Rectal smooth muscle tissue (tissue), 1 donor: ENCODE results near the gene SHOC2.

Source experiments
- H3K27ac ChIP-seq: one replicate; pipeline ENCODE4 v1.7.0; 2013; ENCODE audit warnings: low read depth, low read length, inconsistent platforms
- H3K27me3 ChIP-seq: one replicate; pipeline ENCODE4 v1.7.0; 2013; ENCODE audit warnings: low read length; ENCODE audit not compliant: control insufficient read depth, insufficient read depth
- H3K36me3 ChIP-seq: one replicate; pipeline ENCODE4 v1.7.0; 2013; ENCODE audit warnings: low read length; ENCODE audit not compliant: control insufficient read depth, insufficient read depth
- H3K4me1 ChIP-seq: one replicate; pipeline ENCODE4 v1.7.0; 2013; ENCODE audit warnings: low read length; ENCODE audit not compliant: control insufficient read depth, insufficient read depth
- H3K4me3 ChIP-seq: one replicate; pipeline ENCODE4 v1.7.0; 2013; ENCODE audit warnings: low read length
- H3K9ac ChIP-seq: one replicate; pipeline ENCODE4 v1.7.0; 2013; ENCODE audit warnings: low read length

SHOC2 gene

GRCh38 chr10:110919349-110919931 is at the start of gene SHOC2:
TSS of gene SHOC2 (plus strand) at chr10:110919604. CDS start at chr10:110964359, 44,755 bp downstream.
- Histone ChIP-seq H3K4me3 (peak within 1 kb of the TSS; percentile 97), H3K27me3 (no peaks in the 10 kb centered on the region), H3K9ac (peak within 1 kb of the TSS; percentile 95), H3K27ac (peak within 1 kb of the TSS; percentile 99), H3K36me3 (no peaks in the 10 kb centered on the region), H3K4me1 (peaks cover 17% of the 10 kb centered on the region)

DNA sequence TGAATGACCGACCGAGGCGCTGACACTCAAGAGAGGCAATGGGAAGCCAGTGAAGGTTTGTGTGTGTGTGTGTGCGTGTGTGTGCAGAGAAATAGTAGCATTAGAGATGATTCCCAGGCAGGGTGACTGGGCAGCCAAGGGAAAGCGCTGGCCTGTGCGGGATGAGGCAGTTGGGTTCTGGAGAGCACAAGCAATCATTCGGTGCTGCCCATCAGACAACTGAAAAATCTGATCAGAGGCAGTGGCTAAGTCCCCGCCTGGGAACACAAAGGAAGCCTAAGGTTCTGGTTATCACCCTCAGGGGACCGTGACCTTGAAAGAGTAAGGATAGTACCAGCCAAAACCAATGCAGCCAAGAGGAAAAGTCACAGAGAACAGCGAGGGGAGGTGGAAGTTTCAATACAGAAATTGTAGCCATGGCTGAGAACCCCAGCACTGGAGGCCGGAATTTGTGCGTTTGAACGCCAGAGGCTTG is 48.5 kb upstream of the SHOC2 start:
- Histone ChIP-seq H3K4me1 (peaks cover 12% of the 10 kb centered on the region), H3K27me3 (no peaks in the 10 kb centered on the region), H3K27ac (peak overlapping the region; percentile 97), H3K36me3 (no peaks in the 10 kb centered on the region), H3K9ac (peak overlapping the region; percentile 94), H3K4me3 (peak overlapping the region; percentile 68)

- peaks cover 14% of the 10 kb centered on the region for H3K4me1 ChIP-seq
- H3K36me3 ChIP-seq, result no peaks in the 10 kb centered on the region
- peak within 1 kb of the TSS; percentile 94 for H3K9ac ChIP-seq
- H3K27me3 ChIP-seq, result no peaks in the 10 kb centered on the region
- H3K27ac ChIP-seq, result peak within 1 kb of the TSS; percentile 97
- peak within 1 kb of the TSS; percentile 68 for H3K4me3 ChIP-seq
Observed at GRCh38 chr10:110871298-110872084, 47.9 kb upstream of the SHOC2 start, which contains the start of gene PDCD4. TSS of gene PDCD4 (plus strand) at chr10:110871928. CDS start at chr10:110876028, 4,100 bp downstream.

DNA sequence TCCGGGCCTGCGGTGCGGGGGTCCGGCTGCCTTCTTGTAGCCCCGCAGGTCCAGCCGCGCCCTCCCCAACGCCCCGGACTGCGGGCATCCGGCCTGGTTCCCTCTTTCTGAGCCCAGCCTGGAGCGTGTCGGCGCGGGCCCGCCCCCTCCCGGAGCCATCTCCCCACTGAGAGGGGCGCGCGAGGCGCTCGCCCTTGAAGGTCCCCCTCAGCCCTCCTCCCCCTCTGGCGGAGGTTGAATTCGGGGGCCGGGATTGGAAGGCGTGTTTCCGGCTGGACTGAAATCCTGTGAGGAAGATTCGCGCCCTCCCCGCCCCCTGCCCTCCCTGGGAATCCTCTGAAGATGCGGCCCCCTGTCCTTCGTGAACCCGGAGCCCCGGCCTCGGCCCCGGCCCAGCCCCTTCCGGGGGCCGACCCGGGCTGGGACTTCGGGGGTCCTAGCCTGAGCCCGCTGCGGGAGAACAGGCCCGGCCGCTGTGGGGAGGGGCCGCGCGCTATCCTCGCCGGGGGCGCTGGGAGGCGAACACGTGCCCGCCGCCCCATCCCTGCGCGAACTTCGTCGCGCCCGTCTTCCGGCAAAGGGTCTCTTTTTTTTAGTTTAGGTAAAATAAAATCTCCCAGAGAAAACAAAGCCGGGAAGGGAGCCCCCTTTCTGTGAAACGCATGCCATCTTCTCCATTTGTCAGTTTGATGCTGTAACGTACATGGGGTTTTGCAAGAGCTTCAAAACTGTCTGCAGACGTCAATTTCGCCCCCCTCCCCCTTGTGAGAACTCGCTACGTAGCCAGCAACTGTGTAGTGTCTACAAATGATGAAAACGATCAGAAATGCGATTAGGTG is 47.0 kb upstream of the SHOC2 start:
- peaks cover 3% of the 10 kb centered on the region for H3K36me3 ChIP-seq
- peak overlapping the region; percentile 49 for H3K9ac ChIP-seq
- H3K4me1 ChIP-seq, result peaks cover 14% of the 10 kb centered on the region
- no peaks in the 10 kb centered on the region for H3K27me3 ChIP-seq
- peak overlapping the region; percentile 97 for H3K27ac ChIP-seq
- H3K4me3 ChIP-seq, result peak overlapping the region; percentile 68

GRCh38 chr10:110872984-110873923 is 46.1 kb upstream of the SHOC2 start:
- H3K4me3 ChIP-seq, result peak overlapping the region; percentile 68
- peak overlapping the region; percentile 97 for H3K27ac ChIP-seq
- peaks cover 3% of the 10 kb centered on the region for H3K36me3 ChIP-seq
- H3K27me3 ChIP-seq, result no peaks in the 10 kb centered on the region
- peak overlapping the region; percentile 2 for H3K9ac ChIP-seq
- peaks cover 14% of the 10 kb centered on the region for H3K4me1 ChIP-seq

DNA sequence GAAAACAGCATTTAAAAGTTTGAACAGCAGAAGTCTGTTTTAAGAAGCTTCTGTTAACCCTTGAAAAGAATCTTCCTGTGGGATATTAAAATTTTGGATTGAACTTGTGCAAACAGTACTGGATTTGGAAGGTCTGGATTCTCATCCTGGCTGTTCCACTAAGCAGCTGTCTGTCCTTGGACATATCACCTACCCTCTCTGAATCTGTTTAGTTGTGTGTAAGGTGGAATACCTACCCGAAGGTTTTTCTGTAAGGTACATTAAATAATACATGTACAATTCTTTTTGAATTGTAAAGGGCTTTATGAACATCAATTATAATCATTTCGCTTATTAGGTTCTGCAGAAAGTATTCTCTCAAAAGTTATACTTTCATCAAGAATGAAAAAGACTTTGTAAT is 45.5 kb upstream of the SHOC2 start:
- Histone ChIP-seq H3K36me3 (peaks cover 7% of the 10 kb centered on the region), H3K4me3 (peak overlapping the region; percentile 68), H3K9ac (no peak overlapping the region), H3K27ac (no peak overlapping the region), H3K27me3 (no peaks in the 10 kb centered on the region), H3K4me1 (peaks cover 14% of the 10 kb centered on the region)

GRCh38 chr10:110876000-110876399 is 43.4 kb upstream of the SHOC2 start:
- no peaks in the 10 kb centered on the region for H3K27me3 ChIP-seq
- peaks cover 10% of the 10 kb centered on the region for H3K4me1 ChIP-seq
- no peak overlapping the region for H3K27ac ChIP-seq
- no peak overlapping the region for H3K9ac ChIP-seq
- peaks cover 7% of the 10 kb centered on the region for H3K36me3 ChIP-seq
- no peak overlapping the region for H3K4me3 ChIP-seq

GRCh38 chr10:110876788-110877187 is 42.6 kb upstream of the SHOC2 start:
- Histone ChIP-seq H3K36me3 (peaks cover 9% of the 10 kb centered on the region), H3K4me1 (peaks cover 6% of the 10 kb centered on the region), H3K9ac (no peak overlapping the region), H3K27me3 (no peaks in the 10 kb centered on the region), H3K4me3 (no peak overlapping the region), H3K27ac (no peak overlapping the region)

DNA sequence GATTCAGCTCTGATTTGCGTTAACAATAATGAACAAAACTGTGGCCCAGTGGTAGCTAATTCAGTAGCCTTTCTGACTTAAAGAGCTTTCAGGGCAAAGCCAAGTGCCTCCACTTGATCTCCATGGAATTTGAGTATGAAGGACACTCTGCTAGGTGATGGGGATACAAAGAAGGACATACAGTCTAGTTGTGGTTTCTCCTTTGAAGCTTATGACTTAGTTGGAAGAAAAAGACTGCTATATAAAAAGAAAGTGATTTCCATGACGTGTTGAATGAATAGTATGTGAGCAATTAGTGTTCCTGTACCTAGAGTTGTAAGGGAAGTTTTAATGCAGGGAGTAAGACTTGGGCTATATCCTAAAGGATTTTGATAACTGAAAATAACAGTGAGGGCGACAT is 39.4 kb upstream of the SHOC2 start:
- Histone ChIP-seq H3K27me3 (no peaks in the 10 kb centered on the region), H3K4me3 (no peak overlapping the region), H3K36me3 (peaks cover 12% of the 10 kb centered on the region), H3K4me1 (peaks cover 4% of the 10 kb centered on the region), H3K27ac (no peak overlapping the region), H3K9ac (no peak overlapping the region)

- Histone ChIP-seq H3K9ac (no peak overlapping the region), H3K36me3 (peaks cover 12% of the 10 kb centered on the region), H3K27me3 (no peaks in the 10 kb centered on the region), H3K27ac (no peak overlapping the region), H3K4me1 (peaks cover 3% of the 10 kb centered on the region), H3K4me3 (no peak overlapping the region)
Observed at GRCh38 chr10:110881247-110881646, 38.2 kb upstream of the SHOC2 start.

GRCh38 chr10:110881905-110882304 is 37.5 kb upstream of the SHOC2 start:
- H3K27me3 ChIP-seq, result no peaks in the 10 kb centered on the region
- no peak overlapping the region for H3K9ac ChIP-seq
- no peak overlapping the region for H3K27ac ChIP-seq
- peaks cover 5% of the 10 kb centered on the region for H3K4me1 ChIP-seq
- H3K4me3 ChIP-seq, result no peak overlapping the region
- peaks cover 12% of the 10 kb centered on the region for H3K36me3 ChIP-seq
